ENCODE data around the gene HSD17B2.

GRCh38 chr16:82078125-82078524 is 43.1 kb downstream of the HSD17B2 start:
- TF ChIP-seq POLR2A (IDR thresholded peaks at IDR 0.05) (no peak), EP300 (IDR thresholded peaks at IDR 0.05) (no peak)
